NCI-H524 (cell line): ENCODE data around the gene TMCC2.
"Not testable (repeated sequence)": the region's sequence is repeated elsewhere in the genome, so short reads cannot be mapped to it uniquely, and the experiment has no call there.

Experiments used
- DNase-seq, 2 experiments: peaks; one replicate each; lab custom pipeline; 2025; lab: John Stamatoyannopoulos, UW

The TMCC2 gene

GRCh38 chr1:205280666-205281395 lies 53.1 kb downstream of the TMCC2 start:
- DNase-seq, result not testable (repeated sequence)

GRCh38 chr1:205283270-205284147 lies 55.8 kb downstream of the TMCC2 start:
- peak; percentile 57 to 86 for DNase-seq

- peak; percentile 53 to 79 for DNase-seq
Observed at GRCh38 chr1:205284420-205285144, 56.8 kb downstream of the TMCC2 start.

- no peak for DNase-seq
Observed at GRCh38 chr1:205285381-205286101, 57.8 kb downstream of the TMCC2 start.

DNA sequence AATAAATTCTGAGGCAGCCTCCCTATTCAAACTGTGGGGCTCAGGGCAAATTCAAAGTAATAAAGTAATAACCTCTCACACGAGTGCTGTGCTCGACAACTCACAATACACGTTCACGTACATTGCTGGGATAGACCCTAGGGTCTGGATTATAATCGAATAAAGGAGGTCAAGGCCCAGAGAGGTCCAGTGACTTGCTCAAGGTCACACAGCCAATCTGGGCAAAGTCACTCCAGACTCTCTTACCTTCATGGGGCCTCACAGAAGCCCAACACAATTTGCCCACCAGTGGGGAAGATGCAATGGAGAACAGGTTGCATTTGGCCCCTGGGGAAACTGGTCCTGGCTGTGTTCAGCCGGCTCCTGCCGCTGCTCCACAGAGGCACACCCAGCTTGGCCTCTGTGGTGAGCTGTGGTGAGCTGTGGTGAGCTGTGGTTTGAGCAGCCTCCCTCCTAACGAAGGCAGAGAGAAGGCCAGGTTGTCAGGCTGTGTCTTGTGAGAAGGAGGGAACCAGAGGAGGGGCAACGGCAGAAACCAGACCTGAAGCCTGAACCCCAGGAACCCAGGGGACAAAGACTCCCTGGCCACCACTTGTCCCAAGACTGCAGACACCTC lies 58.7 kb downstream of the TMCC2 start:
- DNase-seq, result no peak

DNA sequence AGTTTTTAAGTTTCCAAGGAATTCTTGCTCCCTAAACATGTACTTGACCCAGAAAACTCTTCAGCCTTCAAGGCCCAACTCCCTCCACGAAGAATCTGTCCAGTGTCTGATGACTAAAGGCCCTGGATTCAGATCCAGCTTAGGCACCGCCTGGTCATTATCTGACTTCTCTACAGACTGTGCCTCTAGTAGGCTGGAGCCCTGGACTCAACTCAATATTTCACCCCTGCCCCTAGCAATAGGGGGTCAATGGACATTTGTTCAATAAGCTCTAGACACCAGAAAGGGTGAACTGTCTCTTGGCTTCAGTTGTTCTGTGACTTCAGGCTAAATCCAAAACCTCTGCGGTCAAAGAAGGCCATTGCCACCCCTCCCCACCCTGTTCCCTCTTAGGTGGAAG lies 59.3 kb downstream of the TMCC2 start:
- no peak for DNase-seq

DNA sequence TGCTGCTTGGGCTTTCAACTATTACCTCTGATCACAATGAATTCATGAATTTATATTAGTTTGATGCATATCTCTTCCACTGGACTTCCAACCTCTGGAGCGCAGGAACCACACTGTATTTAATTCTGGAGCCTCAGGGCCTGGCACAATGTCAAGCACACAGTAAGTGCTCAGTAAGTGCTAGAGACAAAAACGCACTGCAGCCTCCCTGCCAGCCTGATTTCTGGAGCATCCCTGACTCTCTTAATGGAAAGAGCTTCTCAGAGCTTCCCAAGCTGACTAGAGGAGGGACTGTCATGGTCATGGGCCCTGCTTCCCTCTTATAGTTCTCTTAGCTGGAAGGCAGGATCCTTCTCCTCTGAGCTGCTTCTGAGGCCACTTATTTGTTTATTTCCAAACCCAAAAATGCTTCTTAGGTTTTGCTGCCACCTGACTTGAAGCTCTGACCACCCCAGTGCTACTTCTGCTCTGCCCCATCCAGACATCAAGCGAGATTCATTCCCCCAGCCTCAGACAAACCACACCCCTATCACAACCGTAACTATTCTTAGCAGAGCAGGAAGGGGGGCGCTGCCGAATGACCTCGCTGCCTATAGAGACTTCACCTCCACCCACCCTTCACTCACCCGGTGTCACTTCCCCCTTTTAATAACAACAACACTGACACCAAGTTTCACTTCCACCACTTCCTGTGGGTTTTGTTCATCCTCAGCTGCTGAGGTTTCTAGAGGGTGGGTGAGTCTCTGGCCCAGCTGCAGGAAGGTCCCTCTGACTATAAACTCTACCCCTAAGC lies 60.2 kb downstream of the TMCC2 start:
- no peak for DNase-seq

GRCh38 chr1:205291596-205291995 lies 63.9 kb downstream of the TMCC2 start:
- DNase-seq, result no peak

- no peak for DNase-seq
Observed at GRCh38 chr1:205293350-205294074, 65.8 kb downstream of the TMCC2 start.

GRCh38 chr1:205294175-205294917 lies 66.6 kb downstream of the TMCC2 start:
- no peak for DNase-seq

DNA sequence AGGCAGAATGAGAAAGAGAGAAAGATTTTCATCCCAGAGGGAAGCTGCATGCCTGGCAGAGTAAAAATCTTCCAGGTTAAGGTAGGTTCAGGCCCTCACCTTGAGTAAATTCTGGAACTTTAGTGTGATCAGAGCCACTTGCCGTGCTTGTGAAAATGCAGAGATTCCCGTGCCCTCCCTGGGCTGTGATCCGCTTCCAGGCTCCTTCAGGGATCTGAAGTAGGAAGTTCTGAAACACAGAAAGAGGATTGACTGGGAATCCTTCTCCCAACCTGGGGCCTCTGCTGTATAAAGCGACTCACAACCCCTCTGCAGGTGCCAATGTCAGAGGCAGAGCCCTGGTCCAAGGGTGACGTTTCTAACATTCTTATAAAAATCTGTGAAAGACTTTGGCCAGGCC lies 67.2 kb downstream of the TMCC2 start:
- no peak for DNase-seq

GRCh38 chr1:205296154-205296553 lies 68.4 kb downstream of the TMCC2 start:
- DNase-seq, result no peak

- DNase-seq, result not testable (repeated sequence)
Observed at GRCh38 chr1:205297546-205298177, 69.9 kb downstream of the TMCC2 start.

- peak in 1 of 2 experiments; percentile 15 for DNase-seq
Observed at GRCh38 chr1:205298191-205298994, 70.6 kb downstream of the TMCC2 start.

- DNase-seq, result no peak
Observed at GRCh38 chr1:205300149-205300548, 72.4 kb downstream of the TMCC2 start.

DNA sequence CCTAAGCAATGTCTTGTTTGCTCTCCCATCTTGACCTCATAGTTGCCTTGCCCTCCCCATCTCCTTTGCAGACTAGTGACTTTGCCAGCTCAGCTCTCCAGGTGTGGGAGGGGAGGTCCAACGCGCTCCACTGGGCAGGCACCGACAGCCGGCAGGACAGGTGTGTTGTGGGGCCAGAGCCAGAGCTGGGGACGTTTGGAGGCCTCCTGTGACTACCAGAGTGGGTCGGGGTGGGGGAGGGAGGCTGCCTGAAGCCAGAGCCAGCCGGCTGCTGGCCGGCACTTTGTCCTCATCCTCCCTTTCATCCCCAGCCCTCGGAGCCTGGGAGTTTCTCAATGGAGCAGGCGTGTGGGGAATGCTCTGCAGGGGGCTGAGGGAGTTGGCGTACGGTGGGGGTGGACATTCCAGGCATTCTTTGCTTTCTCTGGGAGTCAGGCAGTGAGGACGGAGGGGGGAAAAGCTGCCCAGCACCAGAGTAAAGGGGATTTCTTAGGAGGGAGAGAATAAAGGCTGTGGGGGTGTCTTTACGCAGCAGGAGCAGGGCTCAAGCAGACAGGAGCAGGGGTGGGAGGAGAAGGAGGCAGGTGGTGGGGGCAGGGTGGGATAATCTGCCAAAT lies 73.6 kb downstream of the TMCC2 start:
- peak in 1 of 2 experiments; percentile 29 for DNase-seq

DNA sequence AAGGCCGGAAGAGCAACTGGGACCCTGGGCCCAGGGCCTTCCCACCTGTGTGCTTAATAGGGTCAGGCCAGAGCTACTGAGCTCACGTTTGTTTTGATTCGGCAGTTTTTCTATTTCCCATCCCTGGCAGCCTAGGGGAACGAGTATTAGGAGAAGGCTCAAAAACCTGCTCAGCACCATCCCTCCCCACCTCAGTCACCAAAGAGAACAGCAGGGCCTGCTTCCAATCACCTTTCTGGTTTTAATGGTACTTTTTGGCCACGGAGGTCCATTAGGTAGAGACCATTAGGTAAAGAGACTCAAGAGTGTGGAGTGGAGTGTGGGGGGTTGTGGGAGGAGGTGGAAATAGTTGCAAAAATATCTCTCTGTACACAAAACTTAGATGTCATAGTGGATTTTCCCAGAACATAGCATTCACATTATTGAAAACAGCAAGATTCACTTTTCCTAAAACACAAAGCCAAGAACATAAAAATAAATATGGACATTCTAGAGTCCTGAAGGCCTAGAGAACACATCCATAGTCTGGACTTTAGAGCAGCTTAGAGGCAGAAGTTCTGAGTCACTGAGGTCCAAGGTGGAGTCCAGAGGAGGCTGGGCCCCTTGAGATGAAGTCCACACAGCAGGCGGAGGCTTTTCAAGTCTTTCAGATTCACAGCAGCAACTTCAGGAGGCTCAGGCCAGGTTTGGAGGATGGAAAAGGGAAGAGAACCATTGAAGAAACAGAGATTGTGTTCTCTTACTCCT lies 74.3 kb downstream of the TMCC2 start:
- no peak for DNase-seq
